Mucosa of stomach (tissue), 1 donor: ENCODE data around the gene EPHB1.
"Not testable (repeated sequence)": the region's sequence is repeated elsewhere in the genome, so short reads cannot be mapped to it uniquely, and the experiment has no call there.

Experiments
- H3K27me3 ChIP-seq: one replicate; pipeline ENCODE4 v1.7.0; 2013; ENCODE audit warnings: mild to moderate bottlenecking, low read length; ENCODE audit not compliant: control insufficient read depth, insufficient read depth
- H3K36me3 ChIP-seq: one replicate; pipeline ENCODE4 v1.7.0; 2013; ENCODE audit warnings: low read length; ENCODE audit not compliant: control insufficient read depth, insufficient read depth
- H3K4me1 ChIP-seq: one replicate; pipeline ENCODE4 v1.7.0; 2013; ENCODE audit warnings: mild to moderate bottlenecking, low read length; ENCODE audit not compliant: control insufficient read depth, insufficient read depth
- H3K4me3 ChIP-seq: one replicate; pipeline ENCODE4 v1.7.0; 2013; ENCODE audit warnings: low read length
- H3K9ac ChIP-seq: one replicate; pipeline ENCODE4 v1.7.0; 2013; ENCODE audit warnings: mild to moderate bottlenecking, low read length, moderate library complexity
- H3K9me3 ChIP-seq: one replicate; pipeline ENCODE4 v1.7.0; 2013; ENCODE audit warnings: mild to moderate bottlenecking, low read length, moderate library complexity; ENCODE audit not compliant: control insufficient read depth
- donor health status: Pancreatic carcinoma.

EPHB1 gene

GRCh38 chr3:134762016-134762415, 33.0 kb upstream of the EPHB1 start:
- Histone ChIP-seq H3K27me3 (no peaks in the 10 kb centered on the region), H3K9ac (no peak overlapping the region), H3K4me1 (no peaks in the 10 kb centered on the region), H3K36me3 (no peaks in the 10 kb centered on the region), H3K9me3 (no peaks in the 10 kb centered on the region), H3K4me3 (no peak overlapping the region)

GRCh38 chr3:134765468-134765867, 29.6 kb upstream of the EPHB1 start:
- H3K4me3 ChIP-seq = no peak overlapping the region
- no peaks in the 10 kb centered on the region for H3K27me3 ChIP-seq
- no peaks in the 10 kb centered on the region for H3K36me3 ChIP-seq
- H3K9ac ChIP-seq = no peak overlapping the region
- peaks cover 11% of the 10 kb centered on the region for H3K4me1 ChIP-seq
- no peaks in the 10 kb centered on the region for H3K9me3 ChIP-seq

GRCh38 chr3:134766290-134766689, 28.8 kb upstream of the EPHB1 start:
- Histone ChIP-seq H3K27me3 (no peaks in the 10 kb centered on the region), H3K36me3 (no peaks in the 10 kb centered on the region), H3K4me3 (no peak overlapping the region), H3K4me1 (peaks cover 11% of the 10 kb centered on the region), H3K9ac (no peak overlapping the region), H3K9me3 (no peaks in the 10 kb centered on the region)

- peaks cover 11% of the 10 kb centered on the region for H3K4me1 ChIP-seq
- no peak overlapping the region for H3K4me3 ChIP-seq
- H3K27me3 ChIP-seq = no peaks in the 10 kb centered on the region
- H3K9ac ChIP-seq = no peak overlapping the region
- no peaks in the 10 kb centered on the region for H3K36me3 ChIP-seq
- no peaks in the 10 kb centered on the region for H3K9me3 ChIP-seq
Observed at GRCh38 chr3:134768116-134768515, 26.9 kb upstream of the EPHB1 start.

- no peaks in the 10 kb centered on the region for H3K36me3 ChIP-seq
- no peaks in the 10 kb centered on the region for H3K9me3 ChIP-seq
- H3K9ac ChIP-seq = no peak overlapping the region
- no peak overlapping the region for H3K4me3 ChIP-seq
- peaks cover 11% of the 10 kb centered on the region for H3K4me1 ChIP-seq
- no peaks in the 10 kb centered on the region for H3K27me3 ChIP-seq
Observed at GRCh38 chr3:134768837-134769236, 26.2 kb upstream of the EPHB1 start.

GRCh38 chr3:134769287-134769868, 25.7 kb upstream of the EPHB1 start:
- Histone ChIP-seq H3K36me3 (no peaks in the 10 kb centered on the region), H3K9me3 (no peaks in the 10 kb centered on the region), H3K27me3 (no peaks in the 10 kb centered on the region), H3K4me3 (no peak overlapping the region), H3K9ac (no peak overlapping the region), H3K4me1 (peaks cover 11% of the 10 kb centered on the region)

GRCh38 chr3:134772011-134772410, 23.0 kb upstream of the EPHB1 start:
- Histone ChIP-seq H3K4me3 (no peak overlapping the region), H3K4me1 (peaks cover 11% of the 10 kb centered on the region), H3K9me3 (no peaks in the 10 kb centered on the region), H3K9ac (no peak overlapping the region), H3K36me3 (no peaks in the 10 kb centered on the region), H3K27me3 (no peaks in the 10 kb centered on the region)

- Histone ChIP-seq H3K9me3 (no peaks in the 10 kb centered on the region), H3K4me1 (peaks cover 11% of the 10 kb centered on the region), H3K9ac (no peak overlapping the region), H3K36me3 (no peaks in the 10 kb centered on the region), H3K27me3 (no peaks in the 10 kb centered on the region), H3K4me3 (no peak overlapping the region)
Observed at GRCh38 chr3:134772591-134772990, 22.5 kb upstream of the EPHB1 start.

GRCh38 chr3:134775831-134776230, 19.2 kb upstream of the EPHB1 start:
- no peaks in the 10 kb centered on the region for H3K4me1 ChIP-seq
- H3K27me3 ChIP-seq = no peaks in the 10 kb centered on the region
- H3K9ac ChIP-seq = no peak overlapping the region
- no peaks in the 10 kb centered on the region for H3K36me3 ChIP-seq
- no peak overlapping the region for H3K4me3 ChIP-seq
- H3K9me3 ChIP-seq = no peaks in the 10 kb centered on the region

GRCh38 chr3:134776518-134776917, 18.5 kb upstream of the EPHB1 start:
- Histone ChIP-seq H3K9me3 (no peaks in the 10 kb centered on the region), H3K4me1 (no peaks in the 10 kb centered on the region), H3K27me3 (no peaks in the 10 kb centered on the region), H3K4me3 (no peak overlapping the region), H3K36me3 (no peaks in the 10 kb centered on the region), H3K9ac (no peak overlapping the region)

GRCh38 chr3:134777341-134777740, 17.7 kb upstream of the EPHB1 start:
- H3K27me3 ChIP-seq = no peaks in the 10 kb centered on the region
- H3K9me3 ChIP-seq = no peaks in the 10 kb centered on the region
- H3K4me3 ChIP-seq = no peak overlapping the region
- H3K36me3 ChIP-seq = no peaks in the 10 kb centered on the region
- no peak overlapping the region for H3K9ac ChIP-seq
- no peaks in the 10 kb centered on the region for H3K4me1 ChIP-seq

- not testable (repeated sequence) for H3K9ac ChIP-seq, H3K36me3 ChIP-seq, H3K27me3 ChIP-seq, H3K4me3 ChIP-seq, H3K9me3 ChIP-seq, H3K4me1 ChIP-seq
Observed at GRCh38 chr3:134788283-134788682, 6.8 kb upstream of the EPHB1 start.

GRCh38 chr3:134790065-134790464, 5.0 kb upstream of the EPHB1 start:
- no peak overlapping the region for H3K4me3 ChIP-seq
- H3K9ac ChIP-seq = no peak overlapping the region
- H3K36me3 ChIP-seq = no peaks in the 10 kb centered on the region
- H3K27me3 ChIP-seq = peaks cover 1% of the 10 kb centered on the region
- H3K4me1 ChIP-seq = no peaks in the 10 kb centered on the region
- no peaks in the 10 kb centered on the region for H3K9me3 ChIP-seq
